Hepatocyte (in vitro differentiated cells): ENCODE measurements around the gene KMT2D. TPM values are rescaled to one million over a fixed set of nuclear protein-coding genes. Genes with fewer than 3 reads are reported as not detected.

Experiments
- DNase-seq: peaks from one replicate; pipeline ENCODE4 v3.0.0-alpha.2; 2016; ENCODE audit warnings: low spot score
- H2AFZ ChIP-seq: fragments of 200-600 bp; sonication (generic); 2 replicates; pipeline ENCODE4 v1.6.0; 2016; ENCODE audit warnings: antibody characterized with exemption, mild to moderate bottlenecking
- H3K27ac ChIP-seq: fragments of 200-600 bp; sonication (generic); 2 replicates; pipeline ENCODE4 v1.5.1; 2016; ENCODE audit warnings: mild to moderate bottlenecking
- H3K27me3 ChIP-seq: fragments of 200-600 bp; sonication (generic); 2 replicates; pipeline ENCODE4 v1.6.1; 2016
- H3K36me3 ChIP-seq: fragments of 200-600 bp; sonication (generic); replicated peaks from 2 replicates; pipeline ENCODE4 v1.5.1; 2016; ENCODE audit warnings: low read depth; ENCODE audit not compliant: insufficient read depth
- H3K4me1 ChIP-seq: fragments of 200-600 bp; sonication (generic); 2 replicates; pipeline ENCODE4 v1.5.1; 2016; ENCODE audit warnings: mild to moderate bottlenecking, moderate library complexity; ENCODE audit not compliant: insufficient read depth
- H3K4me2 ChIP-seq: fragments of 200-600 bp; sonication (generic); 2 replicates; pipeline ENCODE4 v1.6.0; 2016
- H3K4me3 ChIP-seq: fragments of 200-600 bp; sonication (generic); 2 replicates; pipeline ENCODE4 v1.5.1; 2016; ENCODE audit warnings: mild to moderate bottlenecking
- H3K79me2 ChIP-seq: fragments of 200-600 bp; sonication (generic); 2 replicates; pipeline ENCODE4 v1.6.0; 2017; ENCODE audit warnings: mild to moderate bottlenecking
- H3K9me2 ChIP-seq: fragments of 200-600 bp; sonication (generic); replicated peaks from 2 replicates; pipeline ENCODE4 v1.6.0; 2017; ENCODE audit warnings: mild to moderate bottlenecking; ENCODE audit not compliant: insufficient read depth
- H3K9me3 ChIP-seq: fragments of 200-600 bp; sonication (generic); 2 replicates; pipeline ENCODE4 v1.5.1; 2016; ENCODE audit warnings: low read depth, mild to moderate bottlenecking
- H4K20me1 ChIP-seq: fragments of 200-600 bp; sonication (generic); 2 replicates; pipeline ENCODE4 v1.6.0; 2016; ENCODE audit warnings: mild to moderate bottlenecking; ENCODE audit not compliant: insufficient read depth, poor library complexity, severe bottlenecking
- EZH2 ChIP-seq: fragments of 200-600 bp; sonication (generic); IDR thresholded peaks from 2 replicates; pipeline ENCODE4 v1.6.1; 2016; ENCODE audit warnings: antibody characterized with exemption, mild to moderate bottlenecking, borderline replicate concordance
- EZH2phosphoT487 ChIP-seq: fragments of 200-600 bp; sonication (generic); IDR thresholded peaks from one replicate; pipeline ENCODE4 v1.6.1; 2018; ENCODE audit warnings: antibody characterized with exemption, mild to moderate bottlenecking, low read depth, moderate library complexity; ENCODE audit not compliant: unreplicated experiment, severe bottlenecking
- WGBS: methylation state at CpG from one replicate; pipeline ENCODE4 v1.1.6; 2016; ENCODE audit warnings: low lambda C conversion rate; ENCODE audit errors: missing lambda C conversion rate; 5-methylcytosine and 5-hydroxymethylcytosine counted together
- polyA plus RNA-seq: library from polyadenylated mRNA; unstranded; fragments of >200 nt; fragmentation: Nextera tagmentation; extraction: Ambion mirVana; gene quantifications from 2 replicates; pipeline ENCODE4 v1.2.1, GENCODE V29; 2016
- total RNA-seq: library from RNA; depleted of rRNA; stranded (reverse); fragments of >200 nt; gene quantifications from 2 replicates; pipeline ENCODE4 v1.2.3, GENCODE V29; 2014
- TF ChIP-seq, protein P1 (sequence below): fragments of 200-600 bp; sonication (generic); IDR thresholded peaks from 2 replicates; pipeline ENCODE4 v1.5.1; 2016; ENCODE audit warnings: antibody characterized with exemption, mild to moderate bottlenecking; ENCODE audit not compliant: poor library complexity

The KMT2D gene
- total and polyA plus RNA-seq, 2 experiments from 2014 or later, result 31.2 to 37.3 TPM

DNA sequence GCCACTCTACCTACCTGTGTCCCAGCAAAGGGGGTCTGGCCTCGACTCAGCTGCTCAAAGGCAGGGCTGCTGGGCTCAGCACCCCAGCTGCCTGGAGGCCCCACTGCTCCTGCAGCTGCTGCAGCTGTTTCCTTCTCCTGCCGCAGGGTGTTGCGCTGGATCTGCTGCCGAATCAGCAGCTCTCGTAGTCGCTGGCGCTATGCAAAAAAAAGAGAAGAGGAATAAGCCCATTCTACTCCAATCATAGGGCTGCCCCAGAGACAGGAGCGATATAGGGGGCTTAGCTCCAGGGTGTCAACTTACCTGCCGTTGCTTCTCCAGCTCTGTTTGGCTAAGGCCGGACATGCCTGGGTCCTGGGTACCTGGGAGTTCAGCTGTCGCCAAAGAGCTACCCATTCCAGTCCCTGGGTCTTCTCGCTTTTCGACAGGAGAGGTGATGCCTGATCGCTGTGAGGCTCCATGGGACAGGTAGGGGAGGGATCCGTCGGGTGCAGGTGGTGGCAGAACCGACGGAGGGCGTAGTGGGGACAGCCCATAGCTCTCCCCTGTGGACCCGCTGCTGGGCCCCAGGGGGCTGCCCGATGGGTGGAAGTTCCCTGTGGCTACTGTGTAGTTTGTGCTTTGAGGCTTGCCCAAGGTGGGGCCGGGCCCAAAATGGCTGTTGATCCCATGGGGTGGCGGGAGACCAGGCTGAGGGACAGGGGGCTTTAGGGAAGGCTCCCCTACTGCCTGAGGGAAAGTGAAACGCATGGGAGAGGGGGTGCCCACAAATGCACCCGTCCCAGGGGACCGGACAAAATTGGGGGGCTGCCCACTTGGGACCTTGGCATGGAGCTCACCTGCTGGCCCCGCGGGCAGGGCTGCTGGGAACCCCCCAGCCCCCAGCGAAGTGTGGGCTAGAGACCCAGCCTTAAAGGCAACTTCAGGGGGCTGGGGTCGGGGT lies 20.9 kb downstream of the KMT2D start:
- Histone ChIP-seq H2AFZ (no peak overlapping the region), H4K20me1 (no peaks in the 10 kb centered on the region), H3K27me3 (no peaks in the 10 kb centered on the region), H3K4me1 (no peaks in the 10 kb centered on the region), H3K36me3 (no peaks in the 10 kb centered on the region), H3K9me3 (no peaks in the 10 kb centered on the region), H3K27ac (no peak overlapping the region), H3K4me3 (no peak overlapping the region), H3K4me2 (no peak overlapping the region), H3K9me2 (no peaks in the 10 kb centered on the region), H3K79me2 (no peaks in the 10 kb centered on the region)
- 96% methylated on average over 29 of the region's 30 CpGs for WGBS
- no peak for DNase-seq
- no peak for TF ChIP-seq EZH2phosphoT487
- TF ChIP-seq, protein P1, sequence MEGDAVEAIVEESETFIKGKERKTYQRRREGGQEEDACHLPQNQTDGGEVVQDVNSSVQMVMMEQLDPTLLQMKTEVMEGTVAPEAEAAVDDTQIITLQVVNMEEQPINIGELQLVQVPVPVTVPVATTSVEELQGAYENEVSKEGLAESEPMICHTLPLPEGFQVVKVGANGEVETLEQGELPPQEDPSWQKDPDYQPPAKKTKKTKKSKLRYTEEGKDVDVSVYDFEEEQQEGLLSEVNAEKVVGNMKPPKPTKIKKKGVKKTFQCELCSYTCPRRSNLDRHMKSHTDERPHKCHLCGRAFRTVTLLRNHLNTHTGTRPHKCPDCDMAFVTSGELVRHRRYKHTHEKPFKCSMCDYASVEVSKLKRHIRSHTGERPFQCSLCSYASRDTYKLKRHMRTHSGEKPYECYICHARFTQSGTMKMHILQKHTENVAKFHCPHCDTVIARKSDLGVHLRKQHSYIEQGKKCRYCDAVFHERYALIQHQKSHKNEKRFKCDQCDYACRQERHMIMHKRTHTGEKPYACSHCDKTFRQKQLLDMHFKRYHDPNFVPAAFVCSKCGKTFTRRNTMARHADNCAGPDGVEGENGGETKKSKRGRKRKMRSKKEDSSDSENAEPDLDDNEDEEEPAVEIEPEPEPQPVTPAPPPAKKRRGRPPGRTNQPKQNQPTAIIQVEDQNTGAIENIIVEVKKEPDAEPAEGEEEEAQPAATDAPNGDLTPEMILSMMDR, result no peak
- TF ChIP-seq EZH2, result no peak

DNA sequence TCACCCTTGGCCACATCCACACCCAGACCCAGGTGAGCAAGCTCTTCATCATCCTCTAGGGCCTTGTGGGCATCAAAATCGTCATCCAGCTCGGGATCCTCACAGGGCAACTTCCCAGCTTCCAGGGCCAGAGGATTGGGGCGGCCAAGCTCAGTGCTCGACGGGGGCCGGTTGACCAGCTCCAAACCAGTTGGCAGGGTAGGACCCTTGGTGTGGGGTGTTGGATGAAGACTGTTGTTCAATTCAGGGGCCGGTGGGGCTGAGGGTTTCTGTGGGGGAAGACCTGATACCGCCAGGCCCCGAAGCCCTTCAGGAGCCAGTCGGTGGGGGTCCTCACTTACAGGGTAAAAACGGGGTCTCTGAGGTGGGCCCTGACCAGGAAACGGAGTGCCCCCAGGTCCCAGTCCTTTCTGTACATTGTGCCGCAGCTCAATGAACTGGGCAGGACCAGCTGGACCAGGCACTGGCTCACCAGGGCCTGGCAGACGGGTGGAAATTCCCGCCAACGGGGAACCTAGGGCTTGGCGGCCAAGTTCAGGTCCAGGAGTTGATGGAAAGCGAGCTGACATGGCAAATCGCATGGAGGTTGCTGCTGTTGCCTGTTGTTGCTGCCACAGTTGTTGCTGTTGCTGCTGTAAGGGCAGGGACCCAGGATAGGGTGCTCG lies 22.2 kb downstream of the KMT2D start:
- Histone ChIP-seq H3K79me2 (no peaks in the 10 kb centered on the region), H3K4me3 (no peak overlapping the region), H3K27ac (no peak overlapping the region), H3K36me3 (no peaks in the 10 kb centered on the region), H3K4me2 (no peak overlapping the region), H3K27me3 (no peaks in the 10 kb centered on the region), H3K9me2 (no peaks in the 10 kb centered on the region), H3K9me3 (no peaks in the 10 kb centered on the region), H4K20me1 (no peaks in the 10 kb centered on the region), H2AFZ (no peak overlapping the region), H3K4me1 (no peaks in the 10 kb centered on the region)
- TF ChIP-seq EZH2phosphoT487, result no peak
- TF ChIP-seq, protein P1, result no peak
- no peak for TF ChIP-seq EZH2
- WGBS, result 98% methylated on average over 18 of the region's 20 CpGs
- no peak for DNase-seq

DNA sequence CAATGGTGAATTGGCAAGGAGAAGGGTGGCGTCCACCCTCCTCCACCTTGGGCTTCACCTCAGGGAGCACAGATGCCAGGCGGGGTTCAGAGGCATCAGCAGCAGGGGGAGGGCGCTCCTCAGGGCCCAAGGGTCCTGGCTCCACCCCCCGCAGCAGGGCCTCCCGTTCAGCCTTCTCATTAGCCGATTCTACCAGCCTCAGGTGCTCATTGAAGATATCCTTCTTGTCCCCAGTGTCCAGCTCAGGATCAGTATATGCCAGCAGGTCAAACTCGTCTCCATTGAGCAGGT lies 22.7 kb downstream of the KMT2D start:
- no peak overlapping the region for H3K4me2 ChIP-seq
- H3K27me3 ChIP-seq, result no peaks in the 10 kb centered on the region
- no peak overlapping the region for H3K4me3 ChIP-seq
- no peaks in the 10 kb centered on the region for H3K79me2 ChIP-seq
- 89% methylated on average over 7 of the region's 7 CpGs for WGBS
- no peaks in the 10 kb centered on the region for H3K36me3 ChIP-seq
- no peaks in the 10 kb centered on the region for H3K9me3 ChIP-seq
- H3K4me1 ChIP-seq, result no peaks in the 10 kb centered on the region
- TF ChIP-seq EZH2 (no peak), EZH2phosphoT487 (no peak)
- TF ChIP-seq, protein P1, result no peak
- H2AFZ ChIP-seq, result no peak overlapping the region
- no peak overlapping the region for H3K27ac ChIP-seq
- no peaks in the 10 kb centered on the region for H3K9me2 ChIP-seq
- H4K20me1 ChIP-seq, result no peaks in the 10 kb centered on the region
- DNase-seq, result no peak
